GM21717 (cell line): ENCODE measurements around the gene CLDN11.

ENCODE experiments used
- ATAC-seq: cut with Tn5 transposase; IDR thresholded peaks from one replicate; pipeline ENCODE4 v1.9.1; 2021; ENCODE audit warnings: mild to moderate bottlenecking, moderate library complexity; ENCODE audit not compliant: unreplicated experiment

Gene CLDN11

GRCh38 chr3:170426240-170426797 lies 7.7 kb downstream of the CLDN11 start:
- ATAC-seq: no peak

GRCh38 chr3:170428095-170428494 lies 9.4 kb downstream of the CLDN11 start:
- ATAC-seq: no peak

GRCh38 chr3:170429050-170429449 lies 10.4 kb downstream of the CLDN11 start:
- peak; percentile 67 for ATAC-seq

GRCh38 chr3:170431054-170431453 lies 12.4 kb downstream of the CLDN11 start:
- ATAC-seq: no peak

GRCh38 chr3:170432416-170432815 lies 13.7 kb downstream of the CLDN11 start:
- no peak for ATAC-seq

GRCh38 chr3:170436697-170437096 lies 18.0 kb downstream of the CLDN11 start:
- ATAC-seq: no peak

- no peak for ATAC-seq
Measured at GRCh38 chr3:170437176-170437575, 18.5 kb downstream of the CLDN11 start.

GRCh38 chr3:170437696-170438407 lies 19.2 kb downstream of the CLDN11 start:
- ATAC-seq: no peak

GRCh38 chr3:170438836-170439235 lies 20.2 kb downstream of the CLDN11 start:
- ATAC-seq: no peak

- no peak for ATAC-seq
Measured at GRCh38 chr3:170440344-170440743, 21.7 kb downstream of the CLDN11 start.

GRCh38 chr3:170441412-170441811 lies 22.7 kb downstream of the CLDN11 start:
- no peak for ATAC-seq

GRCh38 chr3:170442947-170443346 lies 24.3 kb downstream of the CLDN11 start:
- no peak for ATAC-seq

- ATAC-seq: no peak
Measured at GRCh38 chr3:170443457-170443856, 24.8 kb downstream of the CLDN11 start.

- no peak for ATAC-seq
Measured at GRCh38 chr3:170448584-170448983, 29.9 kb downstream of the CLDN11 start.

GRCh38 chr3:170450039-170450438 lies 31.4 kb downstream of the CLDN11 start:
- ATAC-seq: no peak

- ATAC-seq: no peak
Measured at GRCh38 chr3:170454509-170454908, 35.8 kb downstream of the CLDN11 start.

- ATAC-seq: no peak
Measured at GRCh38 chr3:170458285-170458684, 39.6 kb downstream of the CLDN11 start.

- ATAC-seq: no peak
Measured at GRCh38 chr3:170463011-170463410, 44.3 kb downstream of the CLDN11 start.

- no peak for ATAC-seq
Measured at GRCh38 chr3:170465955-170466354, 47.3 kb downstream of the CLDN11 start.

GRCh38 chr3:170467007-170467406 lies 48.3 kb downstream of the CLDN11 start:
- ATAC-seq: no peak

GRCh38 chr3:170467571-170468147 lies 49.0 kb downstream of the CLDN11 start:
- ATAC-seq: no peak
